ENCODE results near the gene ULK1.

Gene ULK1

DNA sequence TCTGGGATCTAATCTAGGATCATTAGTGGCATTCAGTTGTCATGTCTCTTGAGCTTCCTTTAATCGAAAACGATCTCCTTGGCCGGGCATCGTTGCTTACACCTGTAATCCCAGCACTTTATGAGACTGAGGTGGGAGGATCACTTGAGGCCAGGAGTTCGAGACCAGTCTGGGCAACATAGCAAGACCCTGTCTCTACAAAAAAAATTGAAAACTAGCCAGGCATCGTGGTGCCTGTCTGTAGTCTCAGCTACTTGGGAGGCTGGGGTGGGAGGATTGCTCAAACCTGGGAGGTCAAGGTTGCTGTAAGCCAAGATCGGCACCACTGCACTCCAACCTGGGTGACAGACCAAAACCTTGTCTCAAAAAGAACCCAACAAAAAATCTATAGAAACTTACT lies 43.7 kb downstream of the ULK1 start:
- no peak for TF ChIP-seq CTCF (IDR thresholded peaks at IDR 0.05; ENCODE audit: insufficient read depth, missing control alignments)
- no peak for DNase-seq (ENCODE audit: insufficient read length, low spot score)
- FAIRE-seq: no peak

DNA sequence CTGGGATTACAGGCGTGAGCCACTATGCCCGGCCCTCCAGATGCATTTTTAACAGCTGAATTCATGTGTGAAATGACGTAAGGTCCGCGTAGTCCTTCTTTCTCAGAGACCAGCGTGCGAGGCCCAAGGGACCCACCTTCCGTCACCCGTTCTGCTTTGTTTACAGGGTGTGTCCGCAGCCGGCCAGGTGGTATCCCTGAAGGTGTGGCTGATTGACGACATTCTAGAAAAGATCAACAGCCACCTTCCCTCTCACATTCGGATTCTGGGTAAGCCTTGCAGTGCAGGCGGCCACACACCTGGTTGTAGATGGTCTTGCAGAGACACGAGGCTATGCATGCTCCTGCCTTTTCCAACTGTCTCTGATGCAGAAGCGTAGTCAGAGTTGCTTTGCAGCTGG lies 44.6 kb downstream of the ULK1 start:
- DNase-seq (ENCODE audit: insufficient read length, low spot score): no peak
- TF ChIP-seq CTCF (IDR thresholded peaks at IDR 0.05; ENCODE audit: insufficient read depth, missing control alignments): no peak
- no peak for FAIRE-seq

GRCh38 chr12:131940141-131940547 lies 45.7 kb downstream of the ULK1 start:
- FAIRE-seq (no peak), DNase-seq (ENCODE audit: insufficient read length, low spot score) (no peak)
- no peak for TF ChIP-seq CTCF (IDR thresholded peaks at IDR 0.05; ENCODE audit: insufficient read depth, missing control alignments)

- FAIRE-seq: no peak
Observed at GRCh38 chr12:131941116-131941986, 46.9 kb downstream of the ULK1 start.

GRCh38 chr12:131941987-131942341 lies 47.5 kb downstream of the ULK1 start:
- no peak for FAIRE-seq
- DNase-seq (ENCODE audit: insufficient read length, low spot score): no peak
- no peak for TF ChIP-seq CTCF (IDR thresholded peaks at IDR 0.05; ENCODE audit: insufficient read depth, missing control alignments)

More at GRCh38 chr12:131941116-131941986, 46.9 kb downstream of the ULK1 start:
- no peak for TF ChIP-seq CTCF (IDR thresholded peaks at IDR 0.05; ENCODE audit: insufficient read depth, missing control alignments)
- no peak for DNase-seq (ENCODE audit: insufficient read length, low spot score)

DNA sequence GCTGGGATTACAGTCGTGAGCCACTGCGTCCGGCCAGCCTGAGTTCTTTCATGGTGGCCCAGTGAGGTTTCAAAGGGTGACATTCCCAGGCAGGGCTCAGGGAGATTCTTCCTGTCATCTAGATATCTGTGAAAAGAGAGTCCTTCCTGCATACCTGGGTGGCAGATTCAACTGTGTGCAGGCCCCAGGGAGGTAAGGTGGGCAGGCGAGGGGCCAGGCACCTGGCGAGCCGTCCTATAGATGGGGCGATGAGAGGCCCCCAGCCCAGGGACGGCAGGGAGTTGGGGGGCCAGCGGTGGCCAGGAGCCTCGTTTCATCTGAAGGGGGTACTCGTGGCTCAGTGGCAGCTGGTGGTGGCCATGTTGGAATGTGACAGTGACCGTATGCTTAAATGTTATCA lies 48.2 kb downstream of the ULK1 start:
- no peak for TF ChIP-seq CTCF (IDR thresholded peaks at IDR 0.05; ENCODE audit: insufficient read depth, missing control alignments)
- no peak for DNase-seq (ENCODE audit: insufficient read length, low spot score)
- FAIRE-seq: no peak

GRCh38 chr12:131943389-131943788 lies 49.0 kb downstream of the ULK1 start:
- no peak for TF ChIP-seq CTCF (IDR thresholded peaks at IDR 0.05; ENCODE audit: insufficient read depth, missing control alignments)
- DNase-seq (ENCODE audit: insufficient read length, low spot score) (no peak), FAIRE-seq (no peak)

Measured in D721Med (cell line).